GM18861 (cell line): ENCODE measurements around the gene TPGS2.
A peak's percentile ranks its signal among the peaks of the same experiment; 100 is the strongest.
"Not testable (repeated sequence)": the region's sequence is repeated elsewhere in the genome, so short reads cannot be mapped to it uniquely, and the experiment has no call there.

Experiments
- ATAC-seq: cut with Tn5 transposase; IDR thresholded peaks from one replicate; pipeline ENCODE4 v1.9.1; 2021; ENCODE audit not compliant: unreplicated experiment

The TPGS2 gene

GRCh38 chr18:36777566-36777965 lies 51.2 kb downstream of the TPGS2 start:
- ATAC-seq, result no peak

DNA sequence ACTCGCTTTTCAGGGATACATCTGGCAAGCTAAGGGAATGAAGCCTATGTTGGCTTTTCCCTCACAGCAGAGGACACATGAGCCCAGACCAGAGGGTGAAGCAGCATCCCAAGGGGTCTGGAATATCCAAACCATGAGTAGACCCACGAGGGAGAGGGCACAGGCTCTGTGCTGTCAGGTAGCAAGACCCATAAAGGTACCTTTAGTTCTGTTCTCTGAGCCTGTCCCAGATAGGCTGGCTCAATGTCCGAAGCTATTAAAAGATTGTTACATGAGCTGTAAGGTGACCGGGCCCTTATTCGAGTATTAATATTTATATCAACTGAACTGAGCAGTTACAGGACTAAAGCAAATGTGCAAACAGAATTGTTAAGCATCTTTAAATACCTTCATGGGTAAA lies 52.2 kb downstream of the TPGS2 start:
- ATAC-seq, result no peak

GRCh38 chr18:36775396-36775795 lies 53.4 kb downstream of the TPGS2 start:
- ATAC-seq, result no peak

- no peak for ATAC-seq
Measured at GRCh38 chr18:36772241-36772723, 56.5 kb downstream of the TPGS2 start.

- ATAC-seq, result peak; percentile 49
Measured at GRCh38 chr18:36771245-36771644, 57.6 kb downstream of the TPGS2 start.

DNA sequence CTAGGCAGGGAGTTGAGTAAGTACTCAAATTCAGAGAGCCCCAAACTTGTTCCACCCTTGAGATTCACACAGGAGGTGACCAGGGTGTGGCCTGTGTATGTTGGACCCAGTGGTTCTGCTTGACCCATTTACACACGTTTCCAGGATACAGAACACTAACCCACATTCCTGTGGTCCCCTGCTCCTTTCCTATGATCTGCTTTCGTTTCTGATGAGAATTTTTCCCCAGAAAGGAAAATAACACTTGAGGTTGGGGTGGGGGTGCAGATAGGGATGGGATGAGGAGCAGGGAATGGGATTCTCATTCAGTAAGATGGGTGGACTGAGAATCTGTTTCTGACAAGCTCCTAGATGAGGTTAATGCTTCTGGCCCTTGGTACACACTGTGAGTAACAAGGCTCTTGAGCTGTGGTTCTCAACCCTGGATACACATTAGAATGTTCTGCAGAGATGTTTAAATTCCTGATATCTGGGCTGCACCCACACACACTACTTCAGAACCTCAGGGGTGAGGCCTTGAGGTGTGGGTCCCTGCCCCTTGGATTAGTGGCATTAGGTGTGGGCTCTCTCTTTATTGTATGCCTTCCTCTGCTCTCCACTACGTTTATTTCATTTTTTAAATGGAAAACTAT lies 58.4 kb downstream of the TPGS2 start:
- no peak for ATAC-seq

DNA sequence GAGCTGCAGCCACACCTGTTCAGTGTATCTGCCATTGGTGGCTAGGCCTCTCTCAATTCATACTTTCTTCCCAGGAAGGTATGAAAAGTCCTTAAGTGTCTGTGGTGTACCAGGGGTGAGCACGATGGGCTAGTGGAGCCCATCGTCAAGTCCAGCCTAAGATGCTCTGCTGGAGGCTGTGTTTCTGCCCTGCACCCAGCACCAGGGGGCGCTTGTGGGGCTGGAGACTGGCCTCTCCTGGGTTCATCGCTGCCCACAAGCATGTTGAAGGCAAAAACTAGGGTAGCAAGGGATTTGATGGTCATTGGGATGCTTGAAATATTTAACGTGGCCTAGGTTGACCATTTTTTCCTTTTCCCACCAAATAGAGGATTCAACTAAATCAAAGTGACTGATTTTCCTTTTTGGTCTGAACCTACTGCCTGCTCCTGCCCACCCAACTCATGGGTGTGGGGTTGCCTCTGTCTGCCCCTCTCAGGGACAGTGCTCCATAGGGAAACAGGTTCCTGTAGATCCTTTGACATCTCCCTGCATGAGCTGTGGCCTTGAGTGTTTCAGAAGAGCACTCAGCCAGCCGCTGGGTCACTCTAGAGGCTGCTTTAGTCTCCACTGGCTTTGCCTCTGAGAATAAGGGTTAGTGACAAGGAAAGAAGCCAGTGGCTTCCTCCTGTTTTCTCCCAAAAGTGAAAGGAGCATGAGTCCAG lies 59.0 kb downstream of the TPGS2 start:
- ATAC-seq, result no peak

DNA sequence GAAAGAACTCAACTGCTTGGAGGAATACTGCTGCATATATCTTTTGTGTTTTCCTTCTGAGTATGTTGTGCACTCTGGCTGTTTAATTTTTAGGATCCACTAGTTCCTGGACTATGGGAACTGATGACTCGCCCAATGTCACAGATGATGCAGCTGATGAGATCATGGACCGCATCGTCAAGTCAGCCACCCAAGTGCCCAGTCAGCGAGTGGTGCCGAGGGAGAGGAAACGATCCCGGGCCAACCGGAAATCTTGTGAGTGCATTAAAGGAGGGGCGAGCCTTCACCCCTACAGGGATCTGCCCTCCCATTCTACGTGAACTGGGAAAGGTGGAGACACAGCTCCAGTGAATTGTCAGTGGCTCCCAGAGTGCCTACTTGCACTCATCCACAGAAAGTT lies 59.6 kb downstream of the TPGS2 start:
- no peak for ATAC-seq

DNA sequence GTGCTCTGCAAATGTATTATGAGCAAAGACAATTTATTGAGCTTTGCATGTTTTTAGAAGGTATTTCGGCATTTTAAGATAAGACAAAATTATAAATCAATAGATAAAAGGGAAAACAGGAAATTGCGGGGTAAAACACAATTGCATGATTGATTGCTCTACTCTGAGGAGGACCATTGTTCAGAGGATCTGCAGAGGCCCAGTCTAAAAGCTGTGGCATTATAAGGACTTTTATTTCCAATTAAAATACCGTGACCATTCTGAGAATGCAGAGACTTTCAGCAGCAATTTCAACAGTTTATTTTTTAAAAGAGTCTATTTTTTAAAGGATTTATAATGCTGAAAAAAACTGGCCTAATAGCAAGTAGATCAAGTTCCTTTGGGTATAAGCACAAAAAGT lies 62.0 kb downstream of the TPGS2 start:
- ATAC-seq, result no peak

DNA sequence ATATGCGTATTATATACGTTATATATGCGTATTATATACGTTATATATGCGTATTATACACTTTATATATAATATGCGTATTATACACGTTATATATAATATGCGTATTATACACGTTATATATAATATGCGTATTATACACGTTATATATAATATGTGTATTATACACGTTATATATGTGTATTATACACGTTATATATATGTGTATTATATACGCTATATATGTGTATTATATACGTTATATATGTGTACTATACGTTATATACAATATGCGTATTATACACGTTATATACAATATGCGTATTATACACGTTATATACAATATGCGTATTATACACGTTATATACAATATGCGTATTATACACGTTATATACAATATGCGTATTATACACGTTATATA lies 65.8 kb downstream of the TPGS2 start:
- ATAC-seq, result not testable (repeated sequence)

DNA sequence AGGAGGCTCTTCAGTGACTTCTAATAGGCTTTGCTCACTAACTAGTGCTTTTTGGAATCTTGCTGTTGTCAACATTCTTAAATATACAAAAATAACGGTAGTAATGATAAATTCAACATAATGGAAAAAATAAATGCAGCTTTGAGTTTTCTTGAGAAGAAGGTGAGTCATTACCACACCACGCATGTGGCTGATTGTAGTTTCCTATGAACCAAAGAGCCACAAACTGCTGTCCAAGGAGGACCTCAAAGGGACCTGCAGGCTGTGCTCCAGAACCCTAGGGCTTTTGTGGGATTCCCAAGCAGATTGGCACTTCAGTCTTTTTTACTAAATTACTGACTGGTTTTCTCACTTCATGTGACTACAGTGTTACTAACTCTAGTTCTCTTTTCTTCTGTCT lies 66.7 kb downstream of the TPGS2 start:
- ATAC-seq, result no peak

DNA sequence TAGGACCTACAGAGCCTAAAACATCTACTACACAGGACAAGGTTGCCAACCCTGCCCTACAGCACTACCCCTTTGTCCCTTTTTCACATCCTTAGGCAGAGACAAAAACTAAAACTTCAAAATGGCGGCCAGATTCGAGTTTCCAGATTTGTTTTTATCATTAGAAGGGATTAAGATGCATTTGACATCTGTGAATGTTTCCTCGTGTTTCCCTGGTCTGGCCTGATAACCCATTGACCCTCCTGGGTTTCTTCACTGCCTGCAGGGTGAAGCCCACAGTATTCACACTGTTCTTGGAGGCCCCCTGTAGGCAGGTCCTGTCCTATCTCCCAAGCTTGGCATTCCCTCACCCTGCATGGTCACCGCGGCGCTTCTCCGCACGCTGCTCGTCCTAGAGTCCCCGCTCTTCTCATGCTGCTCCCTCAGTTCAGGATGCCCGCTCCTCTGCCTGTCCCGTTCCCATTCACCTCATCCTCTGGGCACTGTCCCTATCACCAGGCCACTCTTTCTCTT lies 67.6 kb downstream of the TPGS2 start:
- ATAC-seq, result no peak

DNA sequence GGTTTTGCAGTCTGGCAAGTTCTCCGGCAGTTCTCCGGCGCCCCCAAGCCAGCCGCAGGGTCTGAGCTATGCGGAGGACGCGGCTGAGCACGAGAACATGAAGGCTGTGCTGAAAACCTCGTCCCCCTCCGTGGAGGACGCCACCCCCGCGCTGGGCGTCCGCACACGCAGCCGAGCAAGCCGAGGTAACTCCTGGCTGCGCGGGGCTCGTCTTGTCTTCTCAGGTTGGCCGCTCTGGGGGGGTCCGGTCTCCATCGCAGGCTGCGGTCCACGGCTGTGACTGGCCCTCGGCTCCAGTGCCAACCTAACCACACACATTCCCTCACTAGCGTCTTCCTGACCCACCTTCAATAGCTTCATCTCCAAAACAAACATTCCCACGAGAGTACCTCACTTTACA lies 68.2 kb downstream of the TPGS2 start:
- no peak for ATAC-seq

DNA sequence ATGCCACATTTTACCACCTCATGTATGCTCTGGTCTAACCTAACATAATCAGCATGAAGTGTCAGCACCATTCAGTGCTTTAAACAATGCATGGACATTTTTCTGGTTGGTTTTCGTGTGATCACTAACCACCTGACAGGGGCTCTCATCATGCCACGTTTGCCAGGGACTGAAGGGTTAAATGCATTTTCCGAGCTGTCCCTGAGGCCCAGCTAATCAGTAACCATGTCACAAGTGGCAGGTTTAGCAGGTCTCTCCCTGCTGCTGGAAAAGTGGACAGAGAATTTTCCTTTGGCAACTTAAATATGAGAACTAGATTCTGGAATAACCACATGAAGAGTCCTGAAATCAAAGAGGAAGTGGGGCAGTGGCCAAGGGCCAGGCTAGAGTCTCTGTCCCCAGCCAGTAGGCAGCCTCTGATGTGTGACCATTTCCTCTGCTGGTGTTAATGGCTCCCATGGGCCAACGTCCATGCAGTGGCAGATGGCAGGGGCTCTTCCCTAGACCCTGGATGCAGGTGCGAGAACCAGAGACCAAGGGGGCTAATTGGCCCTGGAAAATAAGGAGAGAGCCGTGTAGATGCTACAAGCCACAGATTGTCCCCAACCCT lies 69.5 kb downstream of the TPGS2 start:
- ATAC-seq, result no peak

GRCh38 chr18:36758623-36759022 lies 70.2 kb downstream of the TPGS2 start:
- ATAC-seq, result no peak

DNA sequence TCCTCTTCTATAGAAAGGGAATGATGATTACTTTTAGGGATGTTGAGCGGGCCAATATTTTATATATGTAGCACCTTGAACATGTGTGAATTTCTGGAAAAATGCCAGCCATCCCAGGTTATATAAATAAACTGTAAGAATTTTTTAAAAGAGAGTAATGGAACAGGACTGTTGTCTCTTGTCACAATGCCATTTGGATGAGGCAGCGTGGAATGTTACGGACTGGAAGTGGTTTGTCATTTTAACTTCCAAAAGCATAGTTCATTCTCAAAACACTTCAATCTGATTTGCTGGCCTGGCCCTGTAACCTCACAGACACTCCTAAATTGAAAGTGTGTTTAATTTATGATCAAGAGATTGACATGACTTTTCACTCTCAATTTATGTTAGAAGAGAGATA lies 70.8 kb downstream of the TPGS2 start:
- no peak for ATAC-seq

GRCh38 chr18:36757081-36757480 lies 71.7 kb downstream of the TPGS2 start:
- ATAC-seq, result no peak

GRCh38 chr18:36756242-36756641 lies 72.6 kb downstream of the TPGS2 start:
- no peak for ATAC-seq

GRCh38 chr18:36752929-36753865 lies 75.6 kb downstream of the TPGS2 start:
- ATAC-seq, result no peak

GRCh38 chr18:36745219-36745975 lies 83.4 kb downstream of the TPGS2 start:
- no peak for ATAC-seq
